A549 (cell line): ENCODE measurements around the gene ANKRD33B. TPM values are rescaled to one million over a fixed set of nuclear protein-coding genes. Genes with fewer than 3 reads are reported as not detected.

Source experiments
- ATAC-seq, 2 experiments: fragments of 200-7000 bp in 1 of 2; fragments of >200 bp in 1 of 2; cut with Nextera tagmentation in 1 of 2; cut with Tn5 transposase in 1 of 2; 3 replicates each; pipeline versions ENCODE4 v1.8.0 to v1.9.1; 2018 to 2020; ENCODE audit warnings: mild to moderate bottlenecking in 1 of 2, moderate library complexity in 1 of 2
- CTCF ChIA-PET: fragments of 300-600 bp; sonication (Branson Sonifier 250); formaldehyde crosslinking; extraction: SDS; loops from one replicate; lab custom pipeline; 2021; ENCODE audit warnings: antibody characterized with exemption, inconsistent platforms; lab: Yijun Ruan, JAX
- POLR2A ChIA-PET: fragments of 350-600 bp; formaldehyde crosslinking; extraction: SDS; loops from one replicate; lab custom pipeline; 2021; ENCODE audit warnings: antibody characterized with exemption, inconsistent platforms; lab: Yijun Ruan, JAX
- DNase-seq, 2 experiments: peaks; one replicate each; pipeline versions ENCODE4 v3.0.0 to v3.0.0-alpha.2; 2011 to 2016; ENCODE audit warnings: low read depth in 1 of 2, low spot score in 1 of 2
- FAIRE-seq: peaks from 2 replicates; lab custom pipeline; 2011; peaks lifted over from hg19 to GRCh38; lab: Jason Lieb, UNC
- H3K27ac ChIP-seq, 2 experiments: fragments of >200 bp; sonication (Bioruptor Twin); formaldehyde crosslinking; 3 replicates each; pipeline ENCODE4 v1.5.1; 2016 to 2017
- H3K4me1 ChIP-seq: fragments of >200 bp; sonication (Bioruptor Twin); formaldehyde crosslinking; 3 replicates; pipeline ENCODE4 v1.6.1; 2016
- H3K4me2 ChIP-seq: fragments of >200 bp; sonication (Bioruptor Twin); formaldehyde crosslinking; 3 replicates; pipeline ENCODE4 v1.6.1; 2016
- H3K4me3 ChIP-seq: fragments of >200 bp; sonication (Bioruptor Twin); formaldehyde crosslinking; 3 replicates; pipeline ENCODE4 v1.5.1; 2016
- H3K9me3 ChIP-seq: fragments of >200 bp; sonication (Bioruptor Twin); formaldehyde crosslinking; 3 replicates; pipeline ENCODE4 v1.6.1; 2016
- ATOH8 ChIP-seq: fragments of 250-450 bp; sonication (Bioruptor Pico); IDR thresholded peaks from 2 replicates; pipeline ENCODE4 v1.5.0; 2020; ENCODE audit warnings: low read depth, mild to moderate bottlenecking, moderate library complexity
- CBX8 ChIP-seq: fragments of 200-600 bp; sonication (generic); IDR thresholded peaks from 2 replicates; pipeline ENCODE4 v1.6.1; 2016
- CHD2 ChIP-seq: fragments of 150-350 bp; IDR thresholded peaks from 2 replicates; pipeline ENCODE4 v1.6.1; 2014; ENCODE audit warnings: low read length; ENCODE audit not compliant: partially characterized antibody
- E2F6 ChIP-seq: IDR thresholded peaks from 2 replicates; pipeline ENCODE4 v1.6.1; 2012; ENCODE audit warnings: low read depth, borderline replicate concordance
- EHF ChIP-seq: fragments of 250-450 bp; sonication (Bioruptor Pico); IDR thresholded peaks from 2 replicates; pipeline ENCODE4 v1.5.0; 2020; ENCODE audit warnings: mild to moderate bottlenecking
- EP300 ChIP-seq, 2 experiments: fragments of >200 bp; sonication (Bioruptor Twin); formaldehyde crosslinking; IDR thresholded peaks; 2 replicates in 1 of 2; 3 replicates in 1 of 2; pipeline ENCODE4 v1.6.1; 2016 to 2017
- FOSB ChIP-seq: fragments of 250-450 bp; sonication (Bioruptor Pico); IDR thresholded peaks from 2 replicates; pipeline ENCODE4 v1.5.0; 2020; ENCODE audit warnings: mild to moderate bottlenecking, moderate library complexity
- FOSL2 ChIP-seq, 2 experiments: fragments of 450-650 bp in 1 of 2; fragments of >200 bp in 1 of 2; sonication (Bioruptor Twin) in 1 of 2; formaldehyde crosslinking; IDR thresholded peaks; 2 replicates each; pipeline versions ENCODE4 v1.5.0 to v1.6.1; 2016 to 2020; ENCODE audit warnings: mild to moderate bottlenecking in 1 of 2, moderate library complexity in 1 of 2
- GATA3 ChIP-seq: IDR thresholded peaks from 2 replicates; pipeline ENCODE4 v1.6.1; 2012; ENCODE audit warnings: borderline replicate concordance
- HEYL ChIP-seq: fragments of 250-450 bp; sonication (Bioruptor Pico); IDR thresholded peaks from 2 replicates; pipeline ENCODE4 v1.8.0; 2021; ENCODE audit warnings: mild to moderate bottlenecking, moderate library complexity
- HOXA7 ChIP-seq: fragments of 250-450 bp; sonication (Bioruptor Pico); IDR thresholded peaks from 2 replicates; pipeline ENCODE4 v1.5.0; 2020; ENCODE audit warnings: mild to moderate bottlenecking, moderate library complexity
- HOXB5 ChIP-seq: fragments of 250-450 bp; sonication (Bioruptor Pico); IDR thresholded peaks from 2 replicates; pipeline ENCODE4 v1.5.0; 2020; ENCODE audit warnings: mild to moderate bottlenecking, moderate library complexity
- JUN ChIP-seq, 2 experiments: fragments of >200 bp; sonication (Bioruptor Twin); formaldehyde crosslinking; IDR thresholded peaks; 2 replicates in 1 of 2; 3 replicates in 1 of 2; pipeline ENCODE4 v1.6.1; 2016 to 2017
- KDM1A ChIP-seq: fragments of 200-600 bp; sonication (generic); IDR thresholded peaks from 2 replicates; pipeline ENCODE4 v1.6.1; 2016; ENCODE audit warnings: low read depth, mild to moderate bottlenecking
- MAX ChIP-seq: IDR thresholded peaks from 2 replicates; pipeline ENCODE4 v1.6.1; 2012
- MAZ ChIP-seq: fragments of 150-350 bp; IDR thresholded peaks from 2 replicates; pipeline ENCODE4 v1.6.1; 2014; ENCODE audit warnings: antibody characterized with exemption, low read depth, low read length, borderline replicate concordance
- MYC ChIP-seq: IDR thresholded peaks from 2 replicates; pipeline ENCODE4 v1.6.1; 2012; ENCODE audit warnings: mild to moderate bottlenecking, inconsistent platforms, low read length, improper control_type of control experiment, borderline replicate concordance
- NPAS2 ChIP-seq: fragments of 250-450 bp; sonication (Bioruptor Pico); IDR thresholded peaks from 2 replicates; pipeline ENCODE4 v1.8.0; 2022; ENCODE audit warnings: mild to moderate bottlenecking, moderate library complexity, borderline replicate concordance
- NR3C1 ChIP-seq: fragments of >200 bp; sonication (Bioruptor Twin); formaldehyde crosslinking; IDR thresholded peaks from 3 replicates; pipeline ENCODE4 v1.6.1; 2017
- POLR2AphosphoS2 ChIP-seq: conservative IDR thresholded peaks from 2 replicates; pipeline ENCODE4 v1.6.1; 2012; ENCODE audit warnings: low read length, improper control_type of control experiment, inconsistent platforms
- RAD21 ChIP-seq, 2 experiments: fragments of >200 bp in 1 of 2; sonication (Bioruptor Twin) in 1 of 2; formaldehyde crosslinking in 1 of 2; IDR thresholded peaks in 1 of 2; conservative IDR thresholded peaks in 1 of 2; 2 replicates in 1 of 2; 3 replicates in 1 of 2; pipeline ENCODE4 v1.6.1; 2012 to 2018; ENCODE audit warnings: inconsistent platforms in 1 of 2
- RCOR1 ChIP-seq: fragments of 150-350 bp; IDR thresholded peaks from 2 replicates; pipeline ENCODE4 v1.6.1; 2014; ENCODE audit warnings: antibody characterized with exemption, low read length, low read depth
- RFX5 ChIP-seq: fragments of 450-650 bp; IDR thresholded peaks from 2 replicates; pipeline ENCODE4 v1.7.1; 2014; ENCODE audit warnings: antibody characterized with exemption, mild to moderate bottlenecking, moderate library complexity
- RNF2 ChIP-seq: fragments of 200-600 bp; sonication (generic); IDR thresholded peaks from 2 replicates; pipeline ENCODE4 v1.6.1; 2016; ENCODE audit warnings: low read depth, mild to moderate bottlenecking, antibody characterized with exemption, moderate library complexity, borderline replicate concordance
- SREBF2 ChIP-seq: fragments of 450-650 bp; IDR thresholded peaks from 2 replicates; pipeline ENCODE4 v1.6.1; 2014; ENCODE audit warnings: mild to moderate bottlenecking, moderate library complexity
- TP53 ChIP-seq: fragments of 250-450 bp; sonication (Bioruptor Pico); IDR thresholded peaks from 2 replicates; pipeline ENCODE4 v1.5.0; 2021; ENCODE audit warnings: mild to moderate bottlenecking, moderate library complexity
- ZC3H11A ChIP-seq: fragments of 450-650 bp; IDR thresholded peaks from 2 replicates; pipeline ENCODE4 v1.6.1; 2014; ENCODE audit warnings: antibody characterized with exemption, mild to moderate bottlenecking
- ZFP36 ChIP-seq: fragments of 450-650 bp; IDR thresholded peaks from 2 replicates; pipeline ENCODE4 v1.6.1; 2014; ENCODE audit warnings: borderline replicate concordance; ENCODE audit not compliant: partially characterized antibody
- ZSCAN20 ChIP-seq: fragments of 250-450 bp; sonication (Bioruptor Pico); IDR thresholded peaks from 2 replicates; pipeline ENCODE4 v1.8.0; 2022; ENCODE audit warnings: mild to moderate bottlenecking, moderate library complexity
- WGBS: methylation state at CpG from one replicate; pipeline ENCODE4 v1.1.6; 2017; ENCODE audit errors: missing lambda C conversion rate; 5-methylcytosine and 5-hydroxymethylcytosine counted together
- polyA plus RNA-seq, 4 experiments: library from polyadenylated mRNA; depleted of rRNA in 3 of 4; stranded (reverse); fragments of >200 nt; fragmentation: RNase III in 1 of 4; extraction: RNeasy Plus Mini Kit Qiagen cat#74134 plus additional on column Dnase treatment in 1 of 4; gene quantifications; 2 replicates in 3 of 4; 3 replicates in 1 of 4; pipeline ENCODE4 v1.2.3, GENCODE V29; 2011 to 2017
- TF ChIP-seq, protein P1 (sequence below): fragments of >200 bp; sonication (Bioruptor Twin); formaldehyde crosslinking; IDR thresholded peaks from 3 replicates; pipeline ENCODE4 v1.6.1; 2016

ANKRD33B gene
- polyA plus RNA-seq, 2 of the 4 experiments (the other 2 are of a cell fraction) = 4.0 to 6.9 TPM

- peak overlapping the region in 1 of 2 experiments; percentile 40; a peak in 2 of 6 replicates for H3K27ac ChIP-seq
- ATAC-seq = no peak; a peak in 1 of 6 replicates
These were observed 17.5 kb downstream of the ANKRD33B start for GRCh38 chr5:10581424-10581748.

GRCh38 chr5:10581867-10582511 lies 18.1 kb downstream of the ANKRD33B start:
- no peak for DNase-seq
- Histone ChIP-seq H3K9me3 (no peaks in the 10 kb centered on the region), H3K4me1 (peaks cover 28% of the 10 kb centered on the region), H3K4me2 (no peak overlapping the region), H3K4me3 (no peak overlapping the region), H3K27ac (no peak overlapping the region; a peak in 1 of 6 replicates)
- 0 out of 6 replicates have a peak, but pooled peaks of 1 of the 2 experiments have one; percentile 4 for ATAC-seq
- 88% methylated on average over 7 of the region's 7 CpGs for WGBS
- no peak for FAIRE-seq
- ChIA-PET POLR2A (no interaction called here), CTCF (interaction anchor here (0.6 to 2.2 kb wide), 4 partner anchors 46 to 130 kb away, joined by 3 to 10 read pairs (median 4); no protein-coding TSS in a partner anchor)
- TF ChIP-seq MAX = no peak
- no peak for TF ChIP-seq EHF (CRISPR knock-in tag)
- no peak for TF ChIP-seq E2F6
- no peak for TF ChIP-seq TP53 (CRISPR knock-in tag)
- TF ChIP-seq HOXA7 (CRISPR knock-in tag) = no peak
- TF ChIP-seq FOSL2 (IDR thresholded peaks at IDR 0.05) = no peak
- TF ChIP-seq FOSL2 (CRISPR knock-in tag; IDR thresholded peaks at IDR 0.05) = no peak

More at GRCh38 chr5:10581424-10581748, 17.5 kb downstream of the ANKRD33B start:
- 94% methylated on average over 2 of the region's 2 CpGs for WGBS
- Histone ChIP-seq H3K9me3 (no peaks in the 10 kb centered on the region), H3K4me2 (no peak overlapping the region), H3K4me1 (peaks cover 33% of the 10 kb centered on the region), H3K4me3 (no peak overlapping the region)
- CTCF ChIA-PET = interaction anchor here (2.1 to 2.2 kb wide), 2 partner anchors 46 to 129 kb away, joined by 6 to 10 read pairs; no protein-coding TSS in a partner anchor
- POLR2A ChIA-PET = no interaction called here
- DNase-seq (no peak), FAIRE-seq (no peak)
- TF ChIP-seq CBX8 (no peak), POLR2AphosphoS2 (no peak), KDM1A (no peak), NPAS2 (CRISPR knock-in tag) (no peak), ZSCAN20 (no peak), EHF (CRISPR knock-in tag) (no peak), MAX (no peak), ZFP36 (no peak), HOXB5 (CRISPR knock-in tag) (no peak), GATA3 (no peak), FOSB (CRISPR knock-in tag) (no peak), CHD2 (no peak), ZC3H11A (no peak), MYC (no peak)

DNA sequence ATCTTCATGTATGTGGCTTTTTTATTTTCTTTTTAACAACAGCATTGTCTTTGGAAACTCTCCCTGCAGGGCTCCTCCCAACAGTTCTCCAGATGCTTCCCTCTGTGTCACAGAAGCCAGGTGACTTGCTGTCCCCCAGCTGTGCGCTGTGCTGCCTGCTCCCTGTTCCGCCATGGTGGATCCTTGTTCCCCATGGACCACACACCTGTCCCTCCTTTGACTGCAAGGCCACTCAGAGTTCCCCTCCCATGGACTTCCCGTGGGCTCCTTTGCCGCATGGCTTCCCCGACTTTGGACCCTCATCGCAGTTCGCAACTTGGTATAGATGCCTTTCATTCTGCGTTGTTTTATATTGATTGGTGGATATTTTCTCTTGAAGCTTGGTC lies 18.6 kb downstream of the ANKRD33B start:
- ChIA-PET CTCF (interaction anchor here (0.6 to 2.2 kb wide), 4 partner anchors 45 to 130 kb away, joined by 3 to 10 read pairs (median 4); no protein-coding TSS in a partner anchor), POLR2A (no interaction called here)
- H3K27ac ChIP-seq = no peak overlapping the region
- no peaks in the 10 kb centered on the region for H3K9me3 ChIP-seq
- DNase-seq (no peak), FAIRE-seq (no peak), ATAC-seq (no peak)
- H3K4me2 ChIP-seq = no peak overlapping the region
- 96% methylated on average over 8 of the region's 8 CpGs for WGBS
- H3K4me3 ChIP-seq = no peak overlapping the region
- peaks cover 26% of the 10 kb centered on the region for H3K4me1 ChIP-seq
- TF ChIP-seq SREBF2 (no peak), ATOH8 (no peak), RAD21 (conservative IDR thresholded peaks at IDR 0.05 in 1 of 2, IDR thresholded peaks at IDR 0.05 in 1 of 2) (no peak), MAX (no peak), RFX5 (no peak), NR3C1 (no peak), HOXA7 (CRISPR knock-in tag) (no peak), EP300 (IDR thresholded peaks at IDR 0.05) (no peak), RNF2 (no peak), EHF (CRISPR knock-in tag) (no peak), CHD2 (no peak), JUN (IDR thresholded peaks at IDR 0.05) (no peak), HEYL (no peak), E2F6 (no peak), MAZ (no peak), RCOR1 (no peak)
- TF ChIP-seq, protein P1, sequence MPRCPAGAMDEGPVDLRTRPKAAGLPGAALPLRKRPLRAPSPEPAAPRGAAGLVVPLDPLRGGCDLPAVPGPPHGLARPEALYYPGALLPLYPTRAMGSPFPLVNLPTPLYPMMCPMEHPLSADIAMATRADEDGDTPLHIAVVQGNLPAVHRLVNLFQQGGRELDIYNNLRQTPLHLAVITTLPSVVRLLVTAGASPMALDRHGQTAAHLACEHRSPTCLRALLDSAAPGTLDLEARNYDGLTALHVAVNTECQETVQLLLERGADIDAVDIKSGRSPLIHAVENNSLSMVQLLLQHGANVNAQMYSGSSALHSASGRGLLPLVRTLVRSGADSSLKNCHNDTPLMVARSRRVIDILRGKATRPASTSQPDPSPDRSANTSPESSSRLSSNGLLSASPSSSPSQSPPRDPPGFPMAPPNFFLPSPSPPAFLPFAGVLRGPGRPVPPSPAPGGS = no peak
